ENCODE results near the gene PRKN. TPM values are rescaled to one million over a fixed set of nuclear protein-coding genes. Genes with fewer than 3 reads are reported as not detected.

Gene PRKN
- total RNA-seq, 1 donor from 2014 or later = 25.5 TPM

- Histone ChIP-seq H3K27ac (replicated peaks) (no peak overlapping the region), H3K27me3 (ENCODE audit: low read depth) (no peaks in the 10 kb centered on the region), H3K36me3 (no peaks in the 10 kb centered on the region), H3K4me1 (no peaks in the 10 kb centered on the region), H3K4me3 (no peak overlapping the region), H3K9me3 (replicated peaks) (no peaks in the 10 kb centered on the region)
- no peak for DNase-seq
- intact Hi-C loops (cut with micrococcal nuclease) = no loop called here
- no peak for TF ChIP-seq CTCF (IDR thresholded peaks at IDR 0.05; ENCODE audit: borderline replicate concordance)
Measured at GRCh38 chr6:162554531-162554930, 173.0 kb downstream of the PRKN start.

GRCh38 chr6:162546905-162547304 is 180.7 kb downstream of the PRKN start:
- Histone ChIP-seq H3K27me3 (ENCODE audit: low read depth) (no peaks in the 10 kb centered on the region), H3K4me3 (no peak overlapping the region), H3K9me3 (replicated peaks) (no peaks in the 10 kb centered on the region), H3K4me1 (no peaks in the 10 kb centered on the region), H3K27ac (replicated peaks) (no peak overlapping the region), H3K36me3 (no peaks in the 10 kb centered on the region)
- no peak for TF ChIP-seq CTCF (IDR thresholded peaks at IDR 0.05; ENCODE audit: borderline replicate concordance)
- intact Hi-C loops (cut with micrococcal nuclease) = no loop called here
- DNase-seq = no peak

- intact Hi-C loops (cut with micrococcal nuclease) = no loop called here
- Histone ChIP-seq H3K4me1 (peaks cover 17% of the 10 kb centered on the region), H3K27me3 (ENCODE audit: low read depth) (no peaks in the 10 kb centered on the region), H3K36me3 (no peaks in the 10 kb centered on the region), H3K9me3 (replicated peaks) (no peaks in the 10 kb centered on the region), H3K4me3 (no peak overlapping the region), H3K27ac (replicated peaks) (no peak overlapping the region)
- no peak for TF ChIP-seq CTCF (IDR thresholded peaks at IDR 0.05; ENCODE audit: borderline replicate concordance)
- DNase-seq = no peak
Measured at GRCh38 chr6:162543221-162543620, 184.3 kb downstream of the PRKN start.

- no peaks in the 10 kb centered on the region for H3K9me3 ChIP-seq (replicated peaks)
Measured at GRCh38 chr6:162541019-162541601, 186.5 kb downstream of the PRKN start.

GRCh38 chr6:162539321-162539720 is 188.2 kb downstream of the PRKN start:
- H3K27ac ChIP-seq (replicated peaks) = peak overlapping the region; percentile 71
- TF ChIP-seq CTCF (IDR thresholded peaks at IDR 0.05; ENCODE audit: borderline replicate concordance) = no peak
- intact Hi-C loops (cut with micrococcal nuclease) = no loop called here
- H3K4me3 ChIP-seq = no peak overlapping the region
- no peaks in the 10 kb centered on the region for H3K9me3 ChIP-seq (replicated peaks)
- no peaks in the 10 kb centered on the region for H3K36me3 ChIP-seq
- peaks cover 19% of the 10 kb centered on the region for H3K4me1 ChIP-seq
- DNase-seq = no peak
- H3K27me3 ChIP-seq (ENCODE audit: low read depth) = no peaks in the 10 kb centered on the region

More at GRCh38 chr6:162541019-162541601, 186.5 kb downstream of the PRKN start:
- Histone ChIP-seq H3K36me3 (no peaks in the 10 kb centered on the region), H3K27ac (replicated peaks) (no peak overlapping the region), H3K4me3 (no peak overlapping the region), H3K27me3 (ENCODE audit: low read depth) (no peaks in the 10 kb centered on the region), H3K4me1 (peaks cover 19% of the 10 kb centered on the region)
- intact Hi-C loops (cut with micrococcal nuclease) = no loop called here
- DNase-seq = no peak
- TF ChIP-seq CTCF (IDR thresholded peaks at IDR 0.05; ENCODE audit: borderline replicate concordance) = no peak
